Measurements from ENCODE around the gene PRKAA1.

PRKAA1 gene

DNA sequence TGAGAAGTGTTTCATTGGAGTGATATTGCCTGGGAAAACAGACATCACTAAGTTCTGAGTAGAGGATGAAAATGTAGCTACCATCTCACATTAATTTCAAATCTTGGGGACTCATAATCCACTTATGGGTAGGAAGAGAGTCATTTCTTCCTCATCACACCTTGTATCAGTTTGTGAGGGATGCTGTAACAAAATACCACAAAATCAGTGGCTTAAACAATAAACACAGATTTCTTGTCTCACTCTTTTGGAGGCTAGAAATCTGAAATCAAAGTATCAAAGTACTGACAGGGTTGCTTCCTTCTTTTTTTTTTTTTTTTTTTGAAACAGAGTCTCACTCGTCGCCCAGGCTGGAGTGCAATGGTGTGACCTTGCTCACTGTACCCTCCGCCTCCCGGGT is 46.4 kb upstream of the PRKAA1 start:
- Histone ChIP-seq H4K20me1 (ENCODE audit: insufficient read depth, low read length) (no peaks in the 10 kb centered on the region), H3K9me3 (replicated peaks; ENCODE audit: insufficient read depth, low read length) (no peaks in the 10 kb centered on the region), H3K36me3 (replicated peaks; ENCODE audit: insufficient read depth, low read length) (no peaks in the 10 kb centered on the region), H3K4me1 (ENCODE audit: low read length) (no peaks in the 10 kb centered on the region), H3K4me2 (ENCODE audit: low read depth, low read length) (no peak overlapping the region), H3K4me3 (ENCODE audit: low read length) (no peak overlapping the region), H3F3A (ENCODE audit: insufficient read depth, low read length) (no peaks in the 10 kb centered on the region), H3K79me2 (ENCODE audit: low read length) (no peaks in the 10 kb centered on the region), H2AFZ (ENCODE audit: low read length) (no peak overlapping the region), H3K9me2 (replicated peaks; ENCODE audit: insufficient read depth, low read length) (no peaks in the 10 kb centered on the region), H3K27ac (ENCODE audit: low read length) (no peak overlapping the region), H3K27me3 (replicated peaks; ENCODE audit: insufficient read depth, low read length) (no peaks in the 10 kb centered on the region), H3K9ac (ENCODE audit: low read length) (no peak overlapping the region)
- DNase-seq: no peak
- TF ChIP-seq CTCF (IDR thresholded peaks at IDR 0.05; ENCODE audit: low read length) (no peak), EZH2 (optimal IDR thresholded peaks at IDR 0.05; ENCODE audit: low read depth, low read length) (no peak), EZH2phosphoT487 (IDR thresholded peaks at IDR 0.05; ENCODE audit: low read length) (no peak)

DNA sequence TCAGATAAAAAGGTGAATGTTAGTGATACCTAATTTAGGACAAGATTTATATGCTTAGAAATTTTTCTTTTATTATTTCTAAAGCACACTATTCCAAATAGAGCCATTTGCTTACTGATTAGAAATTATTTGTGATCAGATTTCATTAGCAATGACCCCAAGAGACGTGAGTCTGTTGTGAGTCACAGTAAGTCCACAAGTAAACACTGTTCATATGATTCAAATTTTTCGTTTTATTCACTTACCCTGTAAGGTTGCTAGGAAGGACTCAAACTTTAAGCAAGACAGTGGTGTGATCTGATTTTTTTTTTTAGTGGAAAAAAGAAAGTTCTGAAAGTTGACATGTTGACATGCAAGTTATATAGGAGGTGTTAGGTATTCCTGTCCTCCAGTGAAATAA is 44.2 kb upstream of the PRKAA1 start:
- H4K20me1 ChIP-seq (ENCODE audit: insufficient read depth, low read length): no peaks in the 10 kb centered on the region
- no peaks in the 10 kb centered on the region for H3K36me3 ChIP-seq (replicated peaks; ENCODE audit: insufficient read depth, low read length)
- no peak overlapping the region; the same call in 1 of the 2 replicates for H3K9ac ChIP-seq (ENCODE audit: low read length)
- no peaks in the 10 kb centered on the region for H3K27me3 ChIP-seq (replicated peaks; ENCODE audit: insufficient read depth, low read length)
- no peaks in the 10 kb centered on the region for H3K4me1 ChIP-seq (ENCODE audit: low read length)
- H3K4me2 ChIP-seq (ENCODE audit: low read depth, low read length): peak overlapping the region; percentile 74; the same call in 1 of the 2 replicates
- H3K4me3 ChIP-seq (ENCODE audit: low read length): no peak overlapping the region
- no peaks in the 10 kb centered on the region for H3K79me2 ChIP-seq (ENCODE audit: low read length)
- TF ChIP-seq EZH2 (optimal IDR thresholded peaks at IDR 0.05; ENCODE audit: low read depth, low read length) (no peak), EZH2phosphoT487 (IDR thresholded peaks at IDR 0.05; ENCODE audit: low read length) (no peak), CTCF (IDR thresholded peaks at IDR 0.05; ENCODE audit: low read length) (no peak)
- no peak for DNase-seq
- H3F3A ChIP-seq (ENCODE audit: insufficient read depth, low read length): no peaks in the 10 kb centered on the region
- no peaks in the 10 kb centered on the region for H3K9me2 ChIP-seq (replicated peaks; ENCODE audit: insufficient read depth, low read length)
- H3K9me3 ChIP-seq (replicated peaks; ENCODE audit: insufficient read depth, low read length): no peaks in the 10 kb centered on the region
- H3K27ac ChIP-seq (ENCODE audit: low read length): no peak overlapping the region
- H2AFZ ChIP-seq (ENCODE audit: low read length): no peak overlapping the region

DNA sequence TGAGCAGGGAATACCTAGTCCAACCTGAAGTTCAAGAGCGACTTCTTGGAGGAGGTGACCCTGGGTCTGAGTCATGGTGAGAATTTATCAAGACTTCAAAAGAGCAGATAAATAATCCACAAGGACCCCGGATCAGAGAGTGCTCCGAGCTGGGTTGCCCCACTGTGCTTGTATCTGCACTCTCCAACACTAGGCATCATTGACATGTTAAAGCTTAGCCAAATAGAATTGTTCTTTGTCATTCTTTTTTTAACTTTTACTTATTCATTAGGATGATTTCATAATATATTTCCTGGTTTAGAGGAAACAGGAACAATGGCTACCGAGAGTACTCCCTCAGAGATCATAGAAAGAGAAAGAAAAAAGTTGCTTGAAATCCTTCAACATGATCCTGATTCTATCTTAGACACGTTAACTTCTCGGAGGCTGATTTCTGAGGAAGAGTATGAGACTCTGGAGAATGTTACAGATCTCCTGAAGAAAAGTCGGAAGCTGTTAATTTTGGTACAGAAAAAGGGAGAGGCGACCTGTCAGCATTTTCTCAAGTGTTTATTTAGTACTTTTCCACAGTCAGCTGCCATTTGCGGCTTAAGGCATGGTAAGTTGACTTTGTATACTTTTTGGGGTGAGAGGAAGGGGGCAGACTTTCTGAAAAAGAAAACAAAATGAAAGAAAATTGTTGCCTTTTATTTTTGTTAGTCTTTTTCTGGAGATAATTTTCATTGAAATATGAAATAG is 43.1 kb upstream of the PRKAA1 start, which contains the start of gene CARD6:
TSS of gene CARD6 (plus strand) at position 300 of the 738 bp plus-strand sequence. CDS start at position 316, 16 bp downstream.
- no peaks in the 10 kb centered on the region for H3K79me2 ChIP-seq (ENCODE audit: low read length)
- H2AFZ ChIP-seq (ENCODE audit: low read length): peak within 1 kb of the TSS; percentile 81
- H3K4me2 ChIP-seq (ENCODE audit: low read depth, low read length): peak within 1 kb of the TSS; percentile 74
- 0 out of 2 replicates have a peak, but pooled peaks cover 3% of the 10 kb centered on the region for H3K4me1 ChIP-seq (ENCODE audit: low read length)
- H3K9me2 ChIP-seq (replicated peaks; ENCODE audit: insufficient read depth, low read length): no peaks in the 10 kb centered on the region
- peak within 1 kb of the TSS; percentile 37 for H3K9ac ChIP-seq (ENCODE audit: low read length)
- peak within 1 kb of the TSS; percentile 53 for H3K4me3 ChIP-seq (ENCODE audit: low read length)
- peaks cover 2% of the 10 kb centered on the region; the same call in 1 of the 2 replicates for H3F3A ChIP-seq (ENCODE audit: insufficient read depth, low read length)
- H4K20me1 ChIP-seq (ENCODE audit: insufficient read depth, low read length): no peaks in the 10 kb centered on the region
- no peak for TF ChIP-seq CTCF (IDR thresholded peaks at IDR 0.05; ENCODE audit: low read length)
- no peak for TF ChIP-seq EZH2phosphoT487 (IDR thresholded peaks at IDR 0.05; ENCODE audit: low read length)
- no peak for TF ChIP-seq EZH2 (optimal IDR thresholded peaks at IDR 0.05; ENCODE audit: low read depth, low read length)
- DNase-seq: no peak
- no peaks in the 10 kb centered on the region for H3K36me3 ChIP-seq (replicated peaks; ENCODE audit: insufficient read depth, low read length)
- no peaks in the 10 kb centered on the region for H3K27me3 ChIP-seq (replicated peaks; ENCODE audit: insufficient read depth, low read length)
- H3K9me3 ChIP-seq (replicated peaks; ENCODE audit: insufficient read depth, low read length): no peaks in the 10 kb centered on the region
- H3K27ac ChIP-seq (ENCODE audit: low read length): no peak within 1 kb of the TSS

Measured in MM.1S (cell line).